IMR-90 (cell line): ENCODE data around the gene KNCN. TPM values are rescaled to one million over a fixed set of nuclear protein-coding genes. Genes with fewer than 3 reads are reported as not detected.

Experiments
- ATAC-seq: fragments of 200-7000 bp; cut with Tn5 transposase; 2 replicates; pipeline ENCODE4 v1.9.1; 2020; ENCODE audit warnings: low read depth, mild to moderate bottlenecking, moderate library complexity
- BruUV-seq: library from RNA; stranded (reverse); fragments of 400-500 nt; replicated peaks from 2 replicates; lab custom pipeline; 2021; lab: Mats Ljungman, UMichigan
- CTCF ChIA-PET: fragments of 300-600 bp; formaldehyde crosslinking; extraction: SDS; loops from one replicate; lab custom pipeline; 2021; ENCODE audit warnings: antibody characterized with exemption; lab: Yijun Ruan, JAX
- POLR2A ChIA-PET: fragments of 300-600 bp; sonication (Branson Sonifier 250); formaldehyde crosslinking; loops from one replicate; lab custom pipeline; 2022; ENCODE audit warnings: antibody characterized with exemption; ENCODE audit not compliant: unreplicated experiment; lab: Charles Lee
- DNase-seq: peaks from one replicate; pipeline ENCODE4 v3.0.0; 2013
- H2AFZ ChIP-seq: replicated peaks from 2 replicates; pipeline ENCODE3; 2013; ENCODE audit warnings: low read length, mild to moderate bottlenecking; ENCODE audit not compliant: poor library complexity
- H2AK5ac ChIP-seq: 2 replicates; pipeline ENCODE4 v1.6.1; 2013; ENCODE audit warnings: low read depth, low read length, inconsistent platforms
- H2AK9ac ChIP-seq: replicated peaks from 2 replicates; pipeline ENCODE3; 2013; ENCODE audit warnings: mild to moderate bottlenecking, low read depth, low read length, moderate library complexity; ENCODE audit not compliant: poor library complexity
- H2BK120ac ChIP-seq: 2 replicates; pipeline ENCODE4 v1.6.1; 2013; ENCODE audit warnings: low read depth, low read length, inconsistent platforms
- H2BK15ac ChIP-seq: 3 replicates; pipeline ENCODE4 v1.6.1; 2013; ENCODE audit warnings: low read depth, low read length, inconsistent platforms
- H2BK20ac ChIP-seq: 2 replicates; pipeline ENCODE4 v1.6.1; 2013; ENCODE audit warnings: low read depth, mild to moderate bottlenecking, inconsistent platforms, low read length, moderate library complexity
- H2BK5ac ChIP-seq: 2 replicates; pipeline ENCODE4 v1.6.1; 2013; ENCODE audit warnings: mild to moderate bottlenecking, low read depth, low read length, inconsistent platforms; ENCODE audit not compliant: poor library complexity, severe bottlenecking
- H3K14ac ChIP-seq: replicated peaks from 2 replicates; pipeline ENCODE4 v1.6.1; 2013; ENCODE audit warnings: low read depth, low read length, inconsistent platforms
- H3K18ac ChIP-seq: 2 replicates; pipeline ENCODE4 v1.6.1; 2013; ENCODE audit warnings: low read depth, low read length, control low read depth
- H3K23ac ChIP-seq: 2 replicates; pipeline ENCODE4 v1.6.1; 2013; ENCODE audit warnings: low read depth, low read length, inconsistent platforms
- H3K27ac ChIP-seq: 2 replicates; pipeline ENCODE4 v1.5.1; 2013; ENCODE audit warnings: mild to moderate bottlenecking, control low read depth, low read length; ENCODE audit not compliant: insufficient read depth
- H3K27me3 ChIP-seq: 2 replicates; pipeline ENCODE4 v1.6.1; 2013; ENCODE audit warnings: low read length; ENCODE audit not compliant: control insufficient read depth, insufficient read depth
- H3K36me3 ChIP-seq: 2 replicates; pipeline ENCODE4 v1.6.1; 2013; ENCODE audit warnings: low read length, mixed read lengths; ENCODE audit not compliant: control insufficient read depth, insufficient read depth
- H3K4ac ChIP-seq: 2 replicates; pipeline ENCODE4 v1.6.1; 2013; ENCODE audit warnings: low read depth, low read length, inconsistent platforms
- H3K4me1 ChIP-seq: 2 replicates; pipeline ENCODE4 v1.6.1; 2013; ENCODE audit warnings: low read length, mixed read lengths; ENCODE audit not compliant: control insufficient read depth, insufficient read depth
- H3K4me2 ChIP-seq: 2 replicates; pipeline ENCODE4 v1.6.1; 2013; ENCODE audit warnings: low read depth, mild to moderate bottlenecking, control low read depth, low read length, moderate library complexity
- H3K4me3 ChIP-seq: 2 replicates; pipeline ENCODE4 v1.5.1; 2013; ENCODE audit warnings: low read depth, mild to moderate bottlenecking, control low read depth, low read length, moderate library complexity; ENCODE audit not compliant: insufficient read depth
- H3K56ac ChIP-seq: 2 replicates; pipeline ENCODE4 v1.6.1; 2013; ENCODE audit warnings: low read length, inconsistent platforms; ENCODE audit not compliant: insufficient read depth; ENCODE audit errors: extremely low read depth
- H3K79me1 ChIP-seq, 2 experiments: 2 replicates each; pipeline ENCODE4 v1.6.1; 2013; ENCODE audit warnings: low read length in 2 of 2, inconsistent platforms in 1 of 2, low read depth in 1 of 2
- H3K9ac ChIP-seq: 2 replicates; pipeline ENCODE4 v1.6.1; 2013; ENCODE audit warnings: low read depth, low read length, control low read depth
- H3K9me1 ChIP-seq: 2 replicates; pipeline ENCODE4 v1.6.1; 2013; ENCODE audit warnings: low read length, inconsistent platforms; ENCODE audit not compliant: insufficient read depth
- H3K9me3 ChIP-seq: 2 replicates; pipeline ENCODE4 v1.6.1; 2013; ENCODE audit warnings: low read length; ENCODE audit not compliant: control insufficient read depth, insufficient read depth
- H4K20me1 ChIP-seq: 2 replicates; pipeline ENCODE4 v1.6.1; 2013; ENCODE audit warnings: low read length, inconsistent platforms; ENCODE audit not compliant: insufficient read depth
- H4K5ac ChIP-seq: 2 replicates; pipeline ENCODE4 v1.6.1; 2013; ENCODE audit warnings: mild to moderate bottlenecking, low read depth, low read length, control low read depth
- H4K8ac ChIP-seq, 2 experiments: 2 replicates each; pipeline ENCODE4 v1.6.1; 2013; ENCODE audit warnings: low read depth in 2 of 2, low read length in 2 of 2, control low read depth in 1 of 2, inconsistent platforms in 1 of 2
- H4K91ac ChIP-seq: 2 replicates; pipeline ENCODE4 v1.6.1; 2013; ENCODE audit warnings: low read depth, low read length, inconsistent platforms; ENCODE audit not compliant: insufficient read depth
- CEBPB ChIP-seq: IDR thresholded peaks from 2 replicates; pipeline ENCODE4 v1.6.1; 2012; ENCODE audit warnings: low read depth, low read length, improper control_type of control experiment
- CHD1 ChIP-seq: IDR thresholded peaks from 2 replicates; pipeline ENCODE4 v1.6.1; 2012; ENCODE audit warnings: low read depth, low read length, improper control_type of control experiment
- CTCF ChIP-seq: conservative IDR thresholded peaks from 2 replicates; pipeline ENCODE4 v1.5.1; 2012; ENCODE audit warnings: mild to moderate bottlenecking, low read depth, low read length, improper control_type of control experiment
- MAZ ChIP-seq: IDR thresholded peaks from 2 replicates; pipeline ENCODE4 v1.6.1; 2012; ENCODE audit warnings: low read depth, mild to moderate bottlenecking, low read length, improper control_type of control experiment, moderate library complexity, borderline replicate concordance
- MXI1 ChIP-seq: IDR thresholded peaks from 2 replicates; pipeline ENCODE4 v1.6.1; 2012; ENCODE audit warnings: low read depth, mild to moderate bottlenecking, low read length, moderate library complexity, borderline replicate concordance
- RAD21 ChIP-seq: IDR thresholded peaks from 2 replicates; pipeline ENCODE4 v1.6.1; 2012; ENCODE audit warnings: low read length, improper control_type of control experiment
- RFX5 ChIP-seq: IDR thresholded peaks from 2 replicates; pipeline ENCODE4 v1.8.0; 2012; ENCODE audit warnings: low read depth, mild to moderate bottlenecking, low read length, moderate library complexity
- WGBS, 2 experiments: methylation state at CpG; one replicate each; pipeline versions ENCODE4 v1.1.5 to v1.1.7; 2013; ENCODE audit warnings: missing lambda C conversion rate in 2 of 2; ENCODE audit not compliant: insufficient read length in 1 of 2; ENCODE audit errors: extremely low coverage in 2 of 2; 5-methylcytosine and 5-hydroxymethylcytosine counted together
- dilution Hi-C: fragments of 300-500 bp; cut with HindIII; formaldehyde crosslinking; loops from one replicate; pipeline ENCODE4 v1.14.3; 2018; ENCODE audit warnings: low sequenced_read_pairs; ENCODE audit not compliant: unreplicated experiment
- in situ Hi-C: fragments of 300-500 bp; cut with MboI; formaldehyde crosslinking; loops from 3 replicates; pipeline ENCODE4 v1.14.3; 2019; ENCODE audit warnings: low sequenced_read_pairs, inconsistent platforms, mixed read lengths
- intact Hi-C: fragments of 100-400 bp; cut with micrococcal nuclease; formaldehyde crosslinking; loops from 2 replicates; pipeline ENCODE4 v1.10.0; 2022
- polyA plus RNA-seq, 3 experiments: library from polyadenylated mRNA; depleted of rRNA; stranded (reverse); fragments of >200 nt; gene quantifications; 2 replicates each; pipeline ENCODE4 v1.2.3, GENCODE V29; 2012; ENCODE audit warnings: low replicate concordance in 1 of 3
- total RNA-seq: library from RNA; depleted of rRNA; stranded (reverse); fragments of >200 nt; gene quantifications from 2 replicates; pipeline ENCODE4 v1.2.3, GENCODE V29; 2012

The KNCN gene
- total and polyA plus RNA-seq, 2 of the 4 experiments (the other 2 are of a cell fraction), result not detected

- H4K8ac ChIP-seq, result no peak overlapping the region
- H4K91ac ChIP-seq, result no peak overlapping the region
- H3K14ac ChIP-seq, result no peak overlapping the region
- ChIA-PET POLR2A (no interaction called here), CTCF (no interaction called here)
- no peak overlapping the region for H3K56ac ChIP-seq
- no peak overlapping the region for H2AK9ac ChIP-seq
- no peak overlapping the region for H3K4me3 ChIP-seq
- in situ Hi-C loops (no loop called here), dilution Hi-C loops (no loop called here), intact Hi-C loops (loop anchor here (5.0 kb wide), 2 partner anchors 69 to 181 kb away; no protein-coding TSS in a partner anchor)
- no peak overlapping the region for H3K27ac ChIP-seq
- no peak overlapping the region for H2AFZ ChIP-seq
- no TSS peak for BruUV-seq
- no peaks in the 10 kb centered on the region for H3K36me3 ChIP-seq
- H2BK20ac ChIP-seq, result no peak overlapping the region
- H2BK15ac ChIP-seq, result no peak overlapping the region
- H4K20me1 ChIP-seq, result no peaks in the 10 kb centered on the region
- H3K9me1 ChIP-seq, result no peaks in the 10 kb centered on the region
- no peak overlapping the region for H3K4me2 ChIP-seq
- no peak overlapping the region for H3K23ac ChIP-seq
- no peak overlapping the region for H2AK5ac ChIP-seq
- no peak overlapping the region for H4K5ac ChIP-seq
- H2BK5ac ChIP-seq, result no peak overlapping the region
- H3K9ac ChIP-seq, result no peak overlapping the region
- no peaks in the 10 kb centered on the region for H3K4me1 ChIP-seq
- TF ChIP-seq MXI1 (no peak), CEBPB (no peak), MAZ (no peak), CHD1 (no peak), CTCF (no peak), RFX5 (no peak), RAD21 (no peak)
- H3K27me3 ChIP-seq, result peaks cover 77% of the 10 kb centered on the region
- H3K4ac ChIP-seq, result no peak overlapping the region
- ATAC-seq (no peak), DNase-seq (no peak)
- H3K79me1 ChIP-seq, result no peaks in the 10 kb centered on the region
- WGBS, 2 experiments, result no CpG with 5 or more reads among the region's 5 CpGs
- no peak overlapping the region for H3K18ac ChIP-seq
- no peak overlapping the region for H2BK120ac ChIP-seq
- H3K9me3 ChIP-seq, result no peaks in the 10 kb centered on the region
Measured at GRCh38 chr1:46546210-46546609, 5.2 kb downstream of the KNCN start.
